CD8-positive, alpha-beta memory T cell (primary cell): ENCODE results near the gene ABCA10. TPM values are rescaled to one million over a fixed set of nuclear protein-coding genes. Genes with fewer than 3 reads are reported as not detected.

Source experiments
- CTCF ChIA-PET: fragments of 350-600 bp; sonication (Branson Sonifier 250); formaldehyde crosslinking; loops from one replicate; lab custom pipeline; 2021; ENCODE audit warnings: antibody characterized with exemption; lab: Charles Lee
- POLR2A ChIA-PET: fragments of 350-600 bp; sonication (Branson Sonifier 250); formaldehyde crosslinking; loops from one replicate; lab custom pipeline; 2021; ENCODE audit warnings: antibody characterized with exemption; lab: Charles Lee
- DNase-seq, 5 donors: peaks; one replicate each; pipeline versions ENCODE4 v3.0.0 to v3.0.0-alpha.2; 2020 to 2022; ENCODE audit warnings: mixed read lengths in 1 of 5
- H3K27ac ChIP-seq: one replicate; pipeline ENCODE4 v1.7.0; 2013; ENCODE audit warnings: low read depth, mild to moderate bottlenecking, low read length, moderate library complexity
- H3K27me3 ChIP-seq: 2 replicates; pipeline ENCODE4 v1.7.0; 2013; ENCODE audit warnings: low read length, mild to moderate bottlenecking; ENCODE audit not compliant: insufficient read depth, poor library complexity, severe bottlenecking
- H3K36me3 ChIP-seq: 2 replicates; pipeline ENCODE4 v1.7.0; 2013; ENCODE audit warnings: mild to moderate bottlenecking, low read length, moderate library complexity; ENCODE audit not compliant: insufficient read depth
- H3K4me1 ChIP-seq: 2 replicates; pipeline ENCODE4 v1.7.0; 2013; ENCODE audit warnings: mild to moderate bottlenecking, low read length, moderate library complexity; ENCODE audit not compliant: insufficient read depth
- H3K4me3 ChIP-seq: 2 replicates; pipeline ENCODE4 v1.7.0; 2013; ENCODE audit warnings: mild to moderate bottlenecking, low read length
- H3K9me3 ChIP-seq: 2 replicates; pipeline ENCODE4 v1.7.0; 2013; ENCODE audit warnings: mild to moderate bottlenecking, low read length
- H3K27ac Mint-ChIP-seq, 8 donors: one replicate each; pipeline ENCODE4 v1.8.0; 2020 to 2021; ENCODE audit warnings: mixed read lengths in 8 of 8, mild to moderate bottlenecking in 6 of 8, inconsistent platforms in 3 of 8, moderate library complexity in 3 of 8
- H3K27me3 Mint-ChIP-seq, 2 donors: one replicate each; pipeline ENCODE4 v1.8.0; 2020 to 2021; ENCODE audit warnings: mixed read lengths in 2 of 2, mild to moderate bottlenecking in 1 of 2, moderate library complexity in 1 of 2
- H3K36me3 Mint-ChIP-seq, 3 donors: one replicate each; pipeline ENCODE4 v1.8.0; 2020 to 2021; ENCODE audit warnings: mixed read lengths in 3 of 3, inconsistent platforms in 1 of 3, mild to moderate bottlenecking in 1 of 3
- H3K4me1 Mint-ChIP-seq, 3 donors: one replicate each; pipeline ENCODE4 v1.8.0; 2020 to 2021; ENCODE audit warnings: mixed read lengths in 3 of 3, inconsistent platforms in 1 of 3, mild to moderate bottlenecking in 1 of 3
- H3K4me3 Mint-ChIP-seq, 7 donors: one replicate each; pipeline ENCODE4 v1.8.0; 2020 to 2021; ENCODE audit warnings: mixed read lengths in 7 of 7, mild to moderate bottlenecking in 6 of 7, moderate library complexity in 4 of 7, inconsistent platforms in 2 of 7
- H3K9me3 Mint-ChIP-seq, 5 donors: one replicate each; pipeline ENCODE4 v1.8.0; 2020 to 2022; ENCODE audit warnings: mixed read lengths in 5 of 5, mild to moderate bottlenecking in 3 of 5, moderate library complexity in 2 of 5, inconsistent platforms in 1 of 5
- polyA plus RNA-seq: library from polyadenylated mRNA; unstranded; fragments of 300-500 nt; fragmentation: Illumina TruSeq; gene quantifications from one replicate; pipeline ENCODE4 v1.2.3, GENCODE V29; 2021
- total RNA-seq, 2 experiments: library from RNA; stranded (reverse); gene quantifications; one replicate each; pipeline ENCODE4 v1.2.3, GENCODE V29; 2021

Gene ABCA10
- total and polyA plus RNA-seq, 3 experiments from 2014 or later, result 0.46 to 0.60 TPM; not detected in 1

- Histone ChIP-seq H3K4me1 (no peaks in the 10 kb centered on the region), H3K4me3 (no peak overlapping the region), H3K36me3 (no peaks in the 10 kb centered on the region), H3K27me3 (no peaks in the 10 kb centered on the region), H3K27ac (no peak overlapping the region), H3K9me3 (no peaks in the 10 kb centered on the region)
- Mint-ChIP-seq H3K4me1 (no peaks in the 10 kb centered on the region), H3K27ac (no peak overlapping the region), H3K4me3 (no peak overlapping the region), H3K9me3 (no peaks in the 10 kb centered on the region), H3K36me3 (peaks cover 0 to 2% (median 0%) of the 10 kb centered on the region in 3 donors), H3K27me3 (peaks cover 0 to 7% of the 10 kb centered on the region in 2 donors)
- no peak for DNase-seq
- POLR2A ChIA-PET, result no interaction called here
- CTCF ChIA-PET, result no interaction called here
Observed at GRCh38 chr17:69123626-69124025, 105.0 kb downstream of the ABCA10 start.

GRCh38 chr17:69122065-69122464 is 106.6 kb downstream of the ABCA10 start:
- no peaks in the 10 kb centered on the region for H3K9me3 Mint-ChIP-seq
- DNase-seq, result no peak
- peaks cover 0 to 8% of the 10 kb centered on the region in 2 donors for H3K27me3 Mint-ChIP-seq
- no peaks in the 10 kb centered on the region for H3K36me3 ChIP-seq
- no peak overlapping the region for H3K27ac ChIP-seq
- no peaks in the 10 kb centered on the region for H3K9me3 ChIP-seq
- H3K4me1 Mint-ChIP-seq, result no peaks in the 10 kb centered on the region
- no peak overlapping the region for H3K27ac Mint-ChIP-seq
- H3K27me3 ChIP-seq, result no peaks in the 10 kb centered on the region
- ChIA-PET CTCF (no interaction called here), POLR2A (no interaction called here)
- H3K4me3 Mint-ChIP-seq, result no peak overlapping the region
- peaks cover 0 to 2% (median 0%) of the 10 kb centered on the region in 3 donors for H3K36me3 Mint-ChIP-seq
- no peak overlapping the region for H3K4me3 ChIP-seq
- no peaks in the 10 kb centered on the region for H3K4me1 ChIP-seq

- ChIA-PET POLR2A (no interaction called here), CTCF (no interaction called here)
- no peaks in the 10 kb centered on the region for H3K4me1 ChIP-seq
- no peak for DNase-seq
- no peaks in the 10 kb centered on the region for H3K36me3 ChIP-seq
- no peak overlapping the region for H3K27ac ChIP-seq
- Mint-ChIP-seq H3K27me3 (peaks cover 0 to 8% of the 10 kb centered on the region in 2 donors), H3K9me3 (no peaks in the 10 kb centered on the region), H3K4me3 (no peak overlapping the region), H3K4me1 (no peaks in the 10 kb centered on the region), H3K36me3 (no peaks in the 10 kb centered on the region), H3K27ac (no peak overlapping the region)
- no peak overlapping the region for H3K4me3 ChIP-seq
- H3K9me3 ChIP-seq, result no peaks in the 10 kb centered on the region
- H3K27me3 ChIP-seq, result no peaks in the 10 kb centered on the region
Observed at GRCh38 chr17:69117855-69118784, 110.5 kb downstream of the ABCA10 start.

- Histone ChIP-seq H3K4me3 (no peak overlapping the region), H3K36me3 (no peaks in the 10 kb centered on the region), H3K9me3 (no peaks in the 10 kb centered on the region), H3K27ac (no peak overlapping the region), H3K27me3 (no peaks in the 10 kb centered on the region), H3K4me1 (no peaks in the 10 kb centered on the region)
- Mint-ChIP-seq H3K27me3 (no peaks in the 10 kb centered on the region), H3K4me1 (no peaks in the 10 kb centered on the region), H3K36me3 (peaks cover 0 to 2% (median 0%) of the 10 kb centered on the region in 3 donors), H3K27ac (peak overlapping the region in 1 of 8 donors; percentile 0), H3K4me3 (no peak overlapping the region), H3K9me3 (no peaks in the 10 kb centered on the region)
- POLR2A ChIA-PET, result no interaction called here
- no peak for DNase-seq
- CTCF ChIA-PET, result no interaction called here
Observed at GRCh38 chr17:69111794-69112193, 116.8 kb downstream of the ABCA10 start.

- H3K9me3 Mint-ChIP-seq, result no peaks in the 10 kb centered on the region
- peaks cover 2 to 3% of the 10 kb centered on the region in 2 donors for H3K27me3 Mint-ChIP-seq
- Histone ChIP-seq H3K27ac (no peak overlapping the region), H3K9me3 (no peaks in the 10 kb centered on the region), H3K4me1 (no peaks in the 10 kb centered on the region), H3K4me3 (no peak overlapping the region), H3K27me3 (no peaks in the 10 kb centered on the region), H3K36me3 (no peaks in the 10 kb centered on the region)
- ChIA-PET CTCF (interaction anchor here (0.7 kb wide), 1 partner anchor 434 kb away, joined by 3 read pairs; no protein-coding TSS in a partner anchor), POLR2A (no interaction called here)
- peaks cover 0 to 2% (median 0%) of the 10 kb centered on the region in 3 donors for H3K36me3 Mint-ChIP-seq
- H3K4me1 Mint-ChIP-seq, result no peaks in the 10 kb centered on the region
- no peak for DNase-seq
- no peak overlapping the region for H3K4me3 Mint-ChIP-seq
- no peak overlapping the region for H3K27ac Mint-ChIP-seq
Observed at GRCh38 chr17:69105907-69106730, 122.5 kb downstream of the ABCA10 start.

GRCh38 chr17:69103557-69104233 is 124.9 kb downstream of the ABCA10 start:
- no peaks in the 10 kb centered on the region for H3K4me1 Mint-ChIP-seq
- no peaks in the 10 kb centered on the region for H3K9me3 ChIP-seq
- no peaks in the 10 kb centered on the region for H3K9me3 Mint-ChIP-seq
- POLR2A ChIA-PET, result no interaction called here
- no peak overlapping the region for H3K4me3 Mint-ChIP-seq
- peak overlapping the region; percentile 43 for H3K27ac ChIP-seq
- H3K27me3 ChIP-seq, result no peaks in the 10 kb centered on the region
- no peaks in the 10 kb centered on the region for H3K4me1 ChIP-seq
- no peaks in the 10 kb centered on the region for H3K36me3 ChIP-seq
- no peak for DNase-seq
- H3K27me3 Mint-ChIP-seq, result peaks cover 2 to 3% of the 10 kb centered on the region in 2 donors
- H3K36me3 Mint-ChIP-seq, result peaks cover 0 to 2% (median 0%) of the 10 kb centered on the region in 3 donors
- H3K27ac Mint-ChIP-seq, result no peak overlapping the region
- H3K4me3 ChIP-seq, result no peak overlapping the region
- CTCF ChIA-PET, result no interaction called here

- ChIA-PET CTCF (no interaction called here), POLR2A (no interaction called here)
- no peaks in the 10 kb centered on the region for H3K27me3 ChIP-seq
- Mint-ChIP-seq H3K27ac (no peak overlapping the region), H3K4me1 (no peaks in the 10 kb centered on the region), H3K36me3 (no peaks in the 10 kb centered on the region), H3K9me3 (no peaks in the 10 kb centered on the region), H3K27me3 (peaks cover 0 to 6% of the 10 kb centered on the region in 2 donors), H3K4me3 (no peak overlapping the region)
- no peak overlapping the region for H3K4me3 ChIP-seq
- no peak overlapping the region for H3K27ac ChIP-seq
- H3K36me3 ChIP-seq, result no peaks in the 10 kb centered on the region
- no peaks in the 10 kb centered on the region for H3K9me3 ChIP-seq
- no peak for DNase-seq
- H3K4me1 ChIP-seq, result no peaks in the 10 kb centered on the region
Observed at GRCh38 chr17:69098625-69099024, 130.0 kb downstream of the ABCA10 start.
